MM.1S (cell line): ENCODE data around the gene ZMPSTE24.
"Not testable (repeated sequence)": the region's sequence is repeated elsewhere in the genome, so short reads cannot be mapped to it uniquely, and the experiment has no call there.

ENCODE experiments used
- DNase-seq: peaks from one replicate; pipeline ENCODE4 v3.0.0-alpha.2; 2015
- H2AFZ ChIP-seq: fragments of 300-600 bp; sonication (generic); 2 replicates; pipeline ENCODE4 v1.6.0; 2016; ENCODE audit warnings: antibody characterized with exemption, low read length
- H3F3A ChIP-seq: fragments of 300-600 bp; sonication (generic); 2 replicates; pipeline ENCODE4 v1.6.1; 2016; ENCODE audit warnings: mild to moderate bottlenecking, antibody characterized with exemption, low read length, moderate library complexity, mixed read lengths; ENCODE audit not compliant: insufficient read depth
- H3K27ac ChIP-seq: fragments of 300-600 bp; sonication (generic); 2 replicates; pipeline ENCODE4 v1.5.1; 2016; ENCODE audit warnings: mild to moderate bottlenecking, low read length
- H3K27me3 ChIP-seq: fragments of 300-600 bp; sonication (generic); replicated peaks from 2 replicates; pipeline ENCODE4 v1.6.0; 2016; ENCODE audit warnings: low read length; ENCODE audit not compliant: insufficient read depth
- H3K36me3 ChIP-seq: fragments of 300-600 bp; sonication (generic); replicated peaks from 2 replicates; pipeline ENCODE4 v1.6.1; 2016; ENCODE audit warnings: mild to moderate bottlenecking, low read length, mixed read lengths; ENCODE audit not compliant: insufficient read depth
- H3K4me1 ChIP-seq: fragments of 300-600 bp; sonication (generic); 2 replicates; pipeline ENCODE4 v1.6.1; 2016; ENCODE audit warnings: low read length, mixed read lengths
- H3K4me2 ChIP-seq: fragments of 300-600 bp; sonication (generic); 2 replicates; pipeline ENCODE4 v1.6.0; 2016; ENCODE audit warnings: low read depth, low read length
- H3K4me3 ChIP-seq: fragments of 300-600 bp; sonication (generic); 2 replicates; pipeline ENCODE4 v1.5.1; 2016; ENCODE audit warnings: low read length, mixed read lengths
- H3K79me2 ChIP-seq: fragments of 300-600 bp; sonication (generic); 2 replicates; pipeline ENCODE4 v1.6.1; 2016; ENCODE audit warnings: mixed run types, low read length, mixed read lengths
- H3K9ac ChIP-seq: fragments of 300-600 bp; sonication (generic); 2 replicates; pipeline ENCODE4 v1.6.1; 2016; ENCODE audit warnings: low read length, mixed read lengths
- H3K9me2 ChIP-seq: fragments of 300-600 bp; sonication (generic); replicated peaks from 2 replicates; pipeline ENCODE4 v1.6.1; 2016; ENCODE audit warnings: mild to moderate bottlenecking, low read length, mixed read lengths; ENCODE audit not compliant: insufficient read depth
- H3K9me3 ChIP-seq: fragments of 300-600 bp; sonication (generic); replicated peaks from 2 replicates; pipeline ENCODE4 v1.6.1; 2016; ENCODE audit warnings: mild to moderate bottlenecking, low read length, mixed read lengths; ENCODE audit not compliant: insufficient read depth
- H4K20me1 ChIP-seq: fragments of 300-600 bp; sonication (generic); 2 replicates; pipeline ENCODE4 v1.6.1; 2016; ENCODE audit warnings: mild to moderate bottlenecking, low read length, moderate library complexity, mixed read lengths; ENCODE audit not compliant: insufficient read depth
- CTCF ChIP-seq: fragments of 300-600 bp; sonication (generic); IDR thresholded peaks from 2 replicates; pipeline ENCODE4 v1.5.1; 2016; ENCODE audit warnings: antibody characterized with exemption, low read length, mixed read lengths
- EZH2 ChIP-seq: fragments of 300-600 bp; sonication (generic); optimal IDR thresholded peaks from 2 replicates; pipeline ENCODE3; 2017; ENCODE audit warnings: low read depth, mild to moderate bottlenecking, antibody characterized with exemption, low read length, mixed read lengths
- EZH2phosphoT487 ChIP-seq: fragments of 300-600 bp; sonication (generic); IDR thresholded peaks from 2 replicates; pipeline ENCODE4 v1.6.1; 2018; ENCODE audit warnings: antibody characterized with exemption, low read length

The ZMPSTE24 gene

GRCh38 chr1:40318970-40319621 lies 61.1 kb downstream of the ZMPSTE24 start:
- Histone ChIP-seq H3K9me2 (no peaks in the 10 kb centered on the region), H3K27me3 (peaks cover 16% of the 10 kb centered on the region), H3K4me3 (no peak overlapping the region), H3K9ac (no peak overlapping the region), H3K4me2 (no peak overlapping the region), H3F3A (no peaks in the 10 kb centered on the region), H3K9me3 (no peaks in the 10 kb centered on the region), H3K36me3 (no peaks in the 10 kb centered on the region), H3K4me1 (peaks cover 14% of the 10 kb centered on the region; the same call in 1 of the 2 replicates), H3K27ac (no peak overlapping the region), H2AFZ (no peak overlapping the region), H4K20me1 (no peaks in the 10 kb centered on the region), H3K79me2 (no peaks in the 10 kb centered on the region)
- no peak for TF ChIP-seq CTCF
- TF ChIP-seq EZH2phosphoT487 = no peak
- TF ChIP-seq EZH2 = no peak
- no peak for DNase-seq

- DNase-seq = not testable (repeated sequence)
Measured at GRCh38 chr1:40331403-40331802, 73.4 kb downstream of the ZMPSTE24 start.

GRCh38 chr1:40332695-40333094 lies 74.7 kb downstream of the ZMPSTE24 start:
- Histone ChIP-seq H3K27me3 (no peaks in the 10 kb centered on the region), H3K4me2 (no peak overlapping the region), H3F3A (no peaks in the 10 kb centered on the region), H2AFZ (no peak overlapping the region), H3K9me3 (no peaks in the 10 kb centered on the region), H4K20me1 (no peaks in the 10 kb centered on the region), H3K27ac (no peak overlapping the region), H3K4me3 (no peak overlapping the region), H3K9me2 (no peaks in the 10 kb centered on the region), H3K4me1 (no peaks in the 10 kb centered on the region), H3K36me3 (no peaks in the 10 kb centered on the region), H3K9ac (no peak overlapping the region), H3K79me2 (no peaks in the 10 kb centered on the region)
- no peak for TF ChIP-seq EZH2
- no peak for TF ChIP-seq EZH2phosphoT487
- TF ChIP-seq CTCF = no peak
- DNase-seq = no peak

More at GRCh38 chr1:40331403-40331802, 73.4 kb downstream of the ZMPSTE24 start:
- not testable (repeated sequence) for H3K36me3 ChIP-seq, H2AFZ ChIP-seq, H3K9ac ChIP-seq, H3K4me3 ChIP-seq, H3K4me2 ChIP-seq, H3K9me2 ChIP-seq, H3K4me1 ChIP-seq, H3K79me2 ChIP-seq, H3K27ac ChIP-seq, H3K27me3 ChIP-seq, H3K9me3 ChIP-seq, H4K20me1 ChIP-seq, H3F3A ChIP-seq

- H3K79me2 ChIP-seq = no peaks in the 10 kb centered on the region
- H3K36me3 ChIP-seq = no peaks in the 10 kb centered on the region
- no peak overlapping the region for H3K27ac ChIP-seq
- H3K27me3 ChIP-seq = no peaks in the 10 kb centered on the region
- no peak overlapping the region for H2AFZ ChIP-seq
- no peaks in the 10 kb centered on the region for H3F3A ChIP-seq
- H3K4me1 ChIP-seq = peaks cover 5% of the 10 kb centered on the region; the same call in 1 of the 2 replicates
- no peaks in the 10 kb centered on the region for H3K9me2 ChIP-seq
- no peak overlapping the region for H3K4me2 ChIP-seq
- no peaks in the 10 kb centered on the region for H4K20me1 ChIP-seq
- no peak overlapping the region for H3K9ac ChIP-seq
- TF ChIP-seq EZH2 (no peak), CTCF (no peak), EZH2phosphoT487 (no peak)
- DNase-seq = no peak
- H3K4me3 ChIP-seq = no peak overlapping the region
- no peaks in the 10 kb centered on the region for H3K9me3 ChIP-seq
Measured at GRCh38 chr1:40337443-40337842, 79.4 kb downstream of the ZMPSTE24 start.
